Smooth muscle cell (in vitro differentiated cells): ENCODE data around the gene PRRG1. TPM values are rescaled to one million over a fixed set of nuclear protein-coding genes. Genes with fewer than 3 reads are reported as not detected.
A peak's percentile ranks its signal among the peaks of the same experiment; 100 is the strongest.

Experiments used
- DNase-seq: peaks from one replicate; lab custom pipeline; 2025; ENCODE audit not compliant: unreplicated experiment; lab: John Stamatoyannopoulos, UW
- H2AFZ ChIP-seq: fragments of 200-600 bp; sonication (generic); 2 replicates; pipeline ENCODE4 v1.6.0; 2016; ENCODE audit warnings: antibody characterized with exemption, low read depth, mild to moderate bottlenecking
- H3F3A ChIP-seq: fragments of 200-600 bp; sonication (generic); 2 replicates; pipeline ENCODE4 v1.6.0; 2017; ENCODE audit warnings: antibody characterized with exemption, low read depth
- H3K27ac ChIP-seq: fragments of 200-600 bp; sonication (generic); 2 replicates; pipeline ENCODE4 v1.5.1; 2016; ENCODE audit warnings: low read depth, mild to moderate bottlenecking
- H3K27me3 ChIP-seq: fragments of 200-600 bp; sonication (generic); 2 replicates; pipeline ENCODE4 v1.6.1; 2016; ENCODE audit warnings: low read depth, mild to moderate bottlenecking
- H3K36me3 ChIP-seq: fragments of 200-600 bp; sonication (generic); 2 replicates; pipeline ENCODE4 v1.5.1; 2016; ENCODE audit warnings: low read depth
- H3K4me1 ChIP-seq: fragments of 200-600 bp; sonication (generic); 2 replicates; pipeline ENCODE4 v1.5.1; 2016; ENCODE audit warnings: low read depth
- H3K4me2 ChIP-seq: fragments of 200-600 bp; sonication (generic); 2 replicates; pipeline ENCODE4 v1.6.0; 2016; ENCODE audit warnings: mild to moderate bottlenecking
- H3K4me3 ChIP-seq: fragments of 200-600 bp; sonication (generic); 2 replicates; pipeline ENCODE4 v1.5.1; 2016; ENCODE audit warnings: mild to moderate bottlenecking
- H3K79me2 ChIP-seq: fragments of 200-600 bp; sonication (generic); 2 replicates; pipeline ENCODE4 v1.6.0; 2016; ENCODE audit warnings: low read depth, mild to moderate bottlenecking
- H3K9ac ChIP-seq: fragments of 200-600 bp; sonication (generic); 2 replicates; pipeline ENCODE4 v1.6.0; 2016; ENCODE audit warnings: low read depth
- H3K9me3 ChIP-seq: fragments of 200-600 bp; sonication (generic); replicated peaks from 2 replicates; pipeline ENCODE4 v1.5.1; 2016; ENCODE audit warnings: low read depth
- H4K20me1 ChIP-seq: fragments of 200-600 bp; sonication (generic); 2 replicates; pipeline ENCODE4 v1.6.0; 2016; ENCODE audit warnings: low read depth
- WGBS: methylation state at CpG from one replicate; pipeline ENCODE4 v1.1.7; 2016; ENCODE audit warnings: low lambda C conversion rate; 5-methylcytosine and 5-hydroxymethylcytosine counted together
- polyA plus RNA-seq: library from polyadenylated mRNA; unstranded; fragments of >200 nt; fragmentation: Nextera tagmentation; extraction: Ambion mirVana; gene quantifications from 2 replicates; pipeline ENCODE4 v1.2.1, GENCODE V29; 2016
- total RNA-seq: library from RNA; depleted of rRNA; stranded (reverse); fragments of >200 nt; gene quantifications from 2 replicates; pipeline ENCODE4 v1.2.3, GENCODE V29; 2014
- TF ChIP-seq, protein P1 (sequence below): fragments of 200-600 bp; sonication (generic); IDR thresholded peaks from 2 replicates; pipeline ENCODE4 v1.5.1; 2017; ENCODE audit warnings: borderline replicate concordance, mild to moderate bottlenecking, antibody characterized with exemption; ENCODE audit not compliant: insufficient read depth, poor library complexity, severe bottlenecking

Gene PRRG1
- total and polyA plus RNA-seq, 2 experiments from 2014 or later = 14.4 to 33.3 TPM

DNA sequence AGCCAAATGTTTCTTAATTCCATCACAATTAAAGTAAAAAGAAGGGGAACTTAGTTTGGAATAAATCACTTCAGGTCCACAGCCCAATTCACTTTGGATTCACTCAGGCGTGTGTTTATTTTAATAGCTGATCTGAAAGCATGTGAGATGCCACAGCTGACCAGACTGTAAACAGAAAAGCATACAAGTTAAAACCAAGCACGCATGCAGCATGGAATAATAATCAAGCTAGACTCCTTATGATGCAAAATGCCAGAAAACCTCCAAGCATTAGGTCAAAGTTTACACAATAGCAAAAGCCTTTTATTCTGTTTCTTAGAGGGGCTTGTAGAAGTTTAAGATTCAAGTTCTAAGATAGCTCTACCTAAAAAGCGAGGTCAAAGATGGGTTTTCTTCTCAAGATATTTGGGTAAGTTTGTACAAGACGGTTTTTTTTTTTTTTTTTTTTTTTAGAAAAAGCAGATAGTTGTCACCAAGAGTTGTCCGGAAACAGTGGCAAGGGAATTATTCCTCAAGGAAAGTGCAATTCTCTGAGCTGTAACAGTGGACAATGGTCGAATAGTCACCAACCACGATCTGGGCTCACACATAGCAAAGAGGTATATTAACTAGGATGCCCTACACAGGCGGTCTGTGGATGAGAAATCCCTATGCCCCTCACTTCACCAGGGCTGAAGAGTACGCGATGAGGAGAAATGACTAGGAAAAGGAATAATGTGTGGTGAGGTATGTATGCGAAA lies 763 bp upstream of the PRRG1 start:
- peak overlapping the region; percentile 77 for H3K27ac ChIP-seq
- no peaks in the 10 kb centered on the region for H3K9me3 ChIP-seq
- H3K4me2 ChIP-seq = peak overlapping the region; percentile 88
- H3K36me3 ChIP-seq = no peaks in the 10 kb centered on the region
- 17% methylated on average over 11 of the region's 11 CpGs for WGBS
- peaks cover 21% of the 10 kb centered on the region for H3K4me1 ChIP-seq
- H3K27me3 ChIP-seq = no peaks in the 10 kb centered on the region
- peaks cover 34% of the 10 kb centered on the region for H3K79me2 ChIP-seq
- H3F3A ChIP-seq = peaks cover 5% of the 10 kb centered on the region
- peak overlapping the region; percentile 70 for H3K4me3 ChIP-seq
- TF ChIP-seq, protein P1, sequence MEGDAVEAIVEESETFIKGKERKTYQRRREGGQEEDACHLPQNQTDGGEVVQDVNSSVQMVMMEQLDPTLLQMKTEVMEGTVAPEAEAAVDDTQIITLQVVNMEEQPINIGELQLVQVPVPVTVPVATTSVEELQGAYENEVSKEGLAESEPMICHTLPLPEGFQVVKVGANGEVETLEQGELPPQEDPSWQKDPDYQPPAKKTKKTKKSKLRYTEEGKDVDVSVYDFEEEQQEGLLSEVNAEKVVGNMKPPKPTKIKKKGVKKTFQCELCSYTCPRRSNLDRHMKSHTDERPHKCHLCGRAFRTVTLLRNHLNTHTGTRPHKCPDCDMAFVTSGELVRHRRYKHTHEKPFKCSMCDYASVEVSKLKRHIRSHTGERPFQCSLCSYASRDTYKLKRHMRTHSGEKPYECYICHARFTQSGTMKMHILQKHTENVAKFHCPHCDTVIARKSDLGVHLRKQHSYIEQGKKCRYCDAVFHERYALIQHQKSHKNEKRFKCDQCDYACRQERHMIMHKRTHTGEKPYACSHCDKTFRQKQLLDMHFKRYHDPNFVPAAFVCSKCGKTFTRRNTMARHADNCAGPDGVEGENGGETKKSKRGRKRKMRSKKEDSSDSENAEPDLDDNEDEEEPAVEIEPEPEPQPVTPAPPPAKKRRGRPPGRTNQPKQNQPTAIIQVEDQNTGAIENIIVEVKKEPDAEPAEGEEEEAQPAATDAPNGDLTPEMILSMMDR = no peak
- DNase-seq = no peak
- peak overlapping the region; percentile 96 for H2AFZ ChIP-seq
- H3K9ac ChIP-seq = peak overlapping the region; percentile 56
- peaks cover 19% of the 10 kb centered on the region for H4K20me1 ChIP-seq

GRCh38 chrX:37348971-37349220 lies 268 bp upstream of the PRRG1 start:
- Histone ChIP-seq H3K4me3 (peak overlapping the region; percentile 70), H4K20me1 (peaks cover 24% of the 10 kb centered on the region), H3K79me2 (peaks cover 39% of the 10 kb centered on the region), H3K4me1 (peaks cover 21% of the 10 kb centered on the region), H3F3A (peaks cover 5% of the 10 kb centered on the region), H2AFZ (peak overlapping the region; percentile 96), H3K9me3 (no peaks in the 10 kb centered on the region), H3K9ac (peak overlapping the region; percentile 56), H3K27me3 (no peaks in the 10 kb centered on the region), H3K27ac (peak overlapping the region; percentile 77), H3K4me2 (peak overlapping the region; percentile 88), H3K36me3 (no peaks in the 10 kb centered on the region)
- TF ChIP-seq, protein P1 = no peak
- DNase-seq = no peak
- WGBS = 0% methylated on average over 14 of the region's 18 CpGs

- TF ChIP-seq, protein P1 = no peak
- Histone ChIP-seq H3K9ac (peak overlapping the region; percentile 76), H3K36me3 (no peaks in the 10 kb centered on the region), H2AFZ (peak overlapping the region; percentile 74), H3K9me3 (no peaks in the 10 kb centered on the region), H3K27me3 (no peaks in the 10 kb centered on the region), H3K4me2 (peak overlapping the region; percentile 88), H4K20me1 (peaks cover 26% of the 10 kb centered on the region), H3K27ac (peak overlapping the region; percentile 88), H3F3A (peaks cover 5% of the 10 kb centered on the region), H3K4me1 (peaks cover 21% of the 10 kb centered on the region), H3K4me3 (peak overlapping the region; percentile 70), H3K79me2 (peaks cover 49% of the 10 kb centered on the region)
- WGBS = under 1% methylated on average over 7 of the region's 8 CpGs
- DNase-seq = no peak
Measured at GRCh38 chrX:37350034-37350365, 836 bp downstream of the PRRG1 start.

- TF ChIP-seq, protein P1 = no peak
- H3K27me3 ChIP-seq = no peaks in the 10 kb centered on the region
- H3K79me2 ChIP-seq = peaks cover 86% of the 10 kb centered on the region
- H3K36me3 ChIP-seq = no peaks in the 10 kb centered on the region
- H3K27ac ChIP-seq = no peak overlapping the region
- no peaks in the 10 kb centered on the region for H3K9me3 ChIP-seq
- H3K9ac ChIP-seq = no peak overlapping the region
- H3K4me1 ChIP-seq = peaks cover 7% of the 10 kb centered on the region
- no peak overlapping the region for H3K4me2 ChIP-seq
- H4K20me1 ChIP-seq = peaks cover 26% of the 10 kb centered on the region
- no peak overlapping the region for H3K4me3 ChIP-seq
- H3F3A ChIP-seq = peaks cover 5% of the 10 kb centered on the region
- DNase-seq = no peak
- WGBS = 91% methylated on average over 2 of the region's 2 CpGs
- no peak overlapping the region for H2AFZ ChIP-seq
Measured at GRCh38 chrX:37353646-37354045, 4.5 kb downstream of the PRRG1 start.
